Measurements from ENCODE around the gene SPEG. TPM values are rescaled to one million over a fixed set of nuclear protein-coding genes. Genes with fewer than 3 reads are reported as not detected.
A peak's percentile ranks its signal among the peaks of the same experiment; 100 is the strongest.

SPEG gene
- total RNA-seq, 2 donors from 2014 or later: 0.79 to 1.7 TPM

GRCh38 chr2:219489315-219489714 lies 54.7 kb downstream of the SPEG start:
- H3K4me3 Mint-ChIP-seq: no peak overlapping the region
- no peaks in the 10 kb centered on the region for H3K9me3 Mint-ChIP-seq
- no peak for ATAC-seq (replicated peaks)
- peaks cover 32% of the 10 kb centered on the region for H3K27me3 Mint-ChIP-seq
- no peak overlapping the region for H3K27ac Mint-ChIP-seq
- H3K4me1 Mint-ChIP-seq: no peaks in the 10 kb centered on the region
- H3K36me3 Mint-ChIP-seq (ENCODE audit: low read depth): no peaks in the 10 kb centered on the region

- Mint-ChIP-seq H3K36me3 (ENCODE audit: low read depth) (no peaks in the 10 kb centered on the region), H3K4me3 (no peak overlapping the region), H3K27me3 (peaks cover 40% of the 10 kb centered on the region), H3K27ac (no peak overlapping the region), H3K4me1 (no peaks in the 10 kb centered on the region), H3K9me3 (no peaks in the 10 kb centered on the region)
- no peak for ATAC-seq (replicated peaks)
These were observed 55.5 kb downstream of the SPEG start for GRCh38 chr2:219490186-219490585.

- ATAC-seq (replicated peaks): no peak
- peaks cover 38% of the 10 kb centered on the region for H3K27me3 Mint-ChIP-seq
- no peaks in the 10 kb centered on the region for H3K9me3 Mint-ChIP-seq
- no peaks in the 10 kb centered on the region for H3K36me3 Mint-ChIP-seq (ENCODE audit: low read depth)
- no peak overlapping the region for H3K27ac Mint-ChIP-seq
- H3K4me1 Mint-ChIP-seq: no peaks in the 10 kb centered on the region
- H3K4me3 Mint-ChIP-seq: no peak overlapping the region
These were observed 56.0 kb downstream of the SPEG start for GRCh38 chr2:219490600-219491130.

DNA sequence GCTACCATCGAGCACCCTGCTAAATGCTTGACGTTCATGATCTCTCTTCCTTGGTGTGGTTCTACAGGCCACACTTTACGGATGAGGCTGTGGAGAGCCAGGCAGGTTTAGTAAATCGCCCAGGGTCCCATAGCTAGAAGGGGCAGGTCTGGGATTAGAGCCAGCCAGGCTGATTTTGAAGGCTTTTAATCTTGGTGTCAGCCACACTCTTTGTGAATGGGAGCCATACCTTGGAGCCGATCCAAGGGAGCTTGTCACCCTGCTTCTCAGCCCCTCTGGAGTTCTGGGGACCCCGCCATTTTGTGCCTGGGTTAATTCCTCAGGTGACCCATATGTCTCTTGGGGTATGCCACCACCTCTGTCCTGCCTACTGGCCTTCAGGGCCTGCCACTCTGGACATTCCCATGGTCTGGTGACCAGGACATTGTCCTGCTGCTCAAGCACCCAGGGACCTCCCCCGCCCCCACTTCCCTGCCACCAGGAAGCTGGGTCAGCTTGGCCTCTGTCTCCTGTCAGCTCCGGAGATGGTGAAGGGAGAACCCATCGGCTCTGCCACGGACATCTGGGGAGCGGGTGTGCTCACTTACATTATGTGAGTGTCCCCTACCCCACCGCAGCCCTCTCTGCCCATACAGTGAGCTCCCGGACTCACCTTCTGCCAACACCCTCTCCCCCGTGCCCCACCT lies 56.8 kb downstream of the SPEG start:
- H3K9me3 Mint-ChIP-seq: no peaks in the 10 kb centered on the region
- H3K27ac Mint-ChIP-seq: no peak overlapping the region
- no peak for ATAC-seq (replicated peaks)
- no peaks in the 10 kb centered on the region for H3K4me1 Mint-ChIP-seq
- no peaks in the 10 kb centered on the region for H3K36me3 Mint-ChIP-seq (ENCODE audit: low read depth)
- H3K4me3 Mint-ChIP-seq: no peak overlapping the region
- peaks cover 35% of the 10 kb centered on the region for H3K27me3 Mint-ChIP-seq

GRCh38 chr2:219492575-219492974 lies 57.9 kb downstream of the SPEG start:
- H3K4me1 Mint-ChIP-seq: no peaks in the 10 kb centered on the region
- H3K27me3 Mint-ChIP-seq: peaks cover 36% of the 10 kb centered on the region
- no peak overlapping the region for H3K27ac Mint-ChIP-seq
- no peak overlapping the region for H3K4me3 Mint-ChIP-seq
- ATAC-seq (replicated peaks): no peak
- no peaks in the 10 kb centered on the region for H3K36me3 Mint-ChIP-seq (ENCODE audit: low read depth)
- H3K9me3 Mint-ChIP-seq: no peaks in the 10 kb centered on the region

GRCh38 chr2:219493086-219493485 lies 58.4 kb downstream of the SPEG start:
- Mint-ChIP-seq H3K27me3 (peaks cover 34% of the 10 kb centered on the region), H3K4me3 (no peak overlapping the region), H3K4me1 (no peaks in the 10 kb centered on the region), H3K9me3 (no peaks in the 10 kb centered on the region), H3K36me3 (ENCODE audit: low read depth) (peaks cover 2% of the 10 kb centered on the region), H3K27ac (no peak overlapping the region)
- no peak for ATAC-seq (replicated peaks)

GRCh38 chr2:219494952-219495530 lies 60.4 kb downstream of the SPEG start:
- no peak for ATAC-seq (replicated peaks)
- H3K9me3 Mint-ChIP-seq: no peaks in the 10 kb centered on the region
- no peak overlapping the region for H3K27ac Mint-ChIP-seq
- no peak overlapping the region for H3K4me3 Mint-ChIP-seq
- peaks cover 34% of the 10 kb centered on the region for H3K27me3 Mint-ChIP-seq
- peaks cover 10% of the 10 kb centered on the region for H3K36me3 Mint-ChIP-seq (ENCODE audit: low read depth)
- peaks cover 10% of the 10 kb centered on the region for H3K4me1 Mint-ChIP-seq

DNA sequence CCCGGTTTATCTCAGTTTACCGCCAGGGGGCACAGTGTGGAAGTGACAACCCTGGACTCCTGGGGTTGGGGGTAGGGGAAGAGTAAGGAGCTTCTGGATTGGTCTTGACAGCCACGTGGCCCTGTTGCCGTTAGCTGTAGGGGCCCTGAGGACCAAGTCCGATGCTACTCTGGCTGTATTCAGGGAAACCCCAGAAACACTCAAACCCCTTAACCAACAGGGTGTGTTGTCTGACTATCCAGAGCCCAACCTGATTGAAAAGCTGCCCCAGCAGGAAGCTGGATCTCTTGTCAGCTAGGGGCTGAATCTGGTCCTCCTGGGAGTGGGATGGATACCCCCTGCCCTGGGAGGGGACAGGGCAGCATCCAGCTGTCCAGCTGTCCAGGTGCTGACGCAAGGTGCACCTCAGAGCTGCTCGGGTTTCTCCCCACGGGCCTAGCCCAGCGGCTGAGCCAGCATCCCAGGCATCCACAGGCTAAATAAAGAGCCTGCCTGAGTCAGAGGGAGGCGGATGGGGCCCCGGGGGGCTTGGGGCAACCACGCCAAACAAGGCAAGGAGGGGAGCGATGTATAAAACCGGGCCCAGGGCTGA lies 61.0 kb downstream of the SPEG start:
- Mint-ChIP-seq H3K4me3 (no peak overlapping the region), H3K36me3 (ENCODE audit: low read depth) (peaks cover 10% of the 10 kb centered on the region), H3K9me3 (no peaks in the 10 kb centered on the region), H3K4me1 (peaks cover 13% of the 10 kb centered on the region), H3K27me3 (peaks cover 34% of the 10 kb centered on the region), H3K27ac (no peak overlapping the region)
- no peak for ATAC-seq (replicated peaks)

GRCh38 chr2:219496247-219496824 lies 61.7 kb downstream of the SPEG start:
- H3K9me3 Mint-ChIP-seq: no peaks in the 10 kb centered on the region
- no peak overlapping the region for H3K27ac Mint-ChIP-seq
- peaks cover 15% of the 10 kb centered on the region for H3K36me3 Mint-ChIP-seq (ENCODE audit: low read depth)
- H3K4me3 Mint-ChIP-seq: peak overlapping the region; percentile 92
- H3K4me1 Mint-ChIP-seq: peaks cover 14% of the 10 kb centered on the region
- ATAC-seq (replicated peaks): no peak
- H3K27me3 Mint-ChIP-seq: peaks cover 34% of the 10 kb centered on the region

DNA sequence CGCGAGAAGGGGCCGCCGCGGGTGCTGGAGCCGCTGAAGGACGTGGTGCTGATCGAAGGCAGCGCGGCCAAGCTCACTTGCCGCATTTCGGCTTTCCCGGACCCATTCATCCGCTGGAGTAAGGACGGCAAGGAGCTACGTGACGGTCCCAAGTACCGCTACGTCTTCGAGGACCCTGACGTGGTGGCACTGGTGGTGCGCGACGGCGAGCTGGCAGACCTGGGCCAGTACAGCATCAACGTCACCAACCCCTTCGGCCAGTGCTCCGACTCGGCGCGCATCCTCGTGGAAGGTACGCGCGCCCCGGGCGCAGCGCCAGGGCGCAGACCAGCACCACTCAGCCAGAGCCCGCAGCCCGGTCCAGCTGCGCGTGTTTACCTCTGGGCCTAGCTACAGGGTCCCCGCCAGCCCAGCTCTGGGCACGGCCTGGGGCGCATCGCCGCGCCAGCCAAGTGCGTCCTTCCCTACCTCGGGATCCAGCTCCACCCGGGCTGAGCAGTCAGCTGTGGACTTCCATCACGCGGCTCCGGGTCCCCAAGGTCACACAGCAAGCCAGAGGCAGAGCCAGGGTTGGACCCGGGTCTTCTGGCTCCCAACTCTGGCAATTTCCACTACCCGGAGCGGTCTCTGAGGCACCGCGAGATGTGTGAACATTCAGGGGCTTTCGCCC lies 62.3 kb downstream of the SPEG start:
- Mint-ChIP-seq H3K9me3 (no peaks in the 10 kb centered on the region), H3K4me3 (peak overlapping the region; percentile 92), H3K4me1 (peaks cover 17% of the 10 kb centered on the region), H3K27ac (no peak overlapping the region), H3K27me3 (peaks cover 32% of the 10 kb centered on the region), H3K36me3 (ENCODE audit: low read depth) (peaks cover 21% of the 10 kb centered on the region)
- ATAC-seq (replicated peaks): no peak

DNA sequence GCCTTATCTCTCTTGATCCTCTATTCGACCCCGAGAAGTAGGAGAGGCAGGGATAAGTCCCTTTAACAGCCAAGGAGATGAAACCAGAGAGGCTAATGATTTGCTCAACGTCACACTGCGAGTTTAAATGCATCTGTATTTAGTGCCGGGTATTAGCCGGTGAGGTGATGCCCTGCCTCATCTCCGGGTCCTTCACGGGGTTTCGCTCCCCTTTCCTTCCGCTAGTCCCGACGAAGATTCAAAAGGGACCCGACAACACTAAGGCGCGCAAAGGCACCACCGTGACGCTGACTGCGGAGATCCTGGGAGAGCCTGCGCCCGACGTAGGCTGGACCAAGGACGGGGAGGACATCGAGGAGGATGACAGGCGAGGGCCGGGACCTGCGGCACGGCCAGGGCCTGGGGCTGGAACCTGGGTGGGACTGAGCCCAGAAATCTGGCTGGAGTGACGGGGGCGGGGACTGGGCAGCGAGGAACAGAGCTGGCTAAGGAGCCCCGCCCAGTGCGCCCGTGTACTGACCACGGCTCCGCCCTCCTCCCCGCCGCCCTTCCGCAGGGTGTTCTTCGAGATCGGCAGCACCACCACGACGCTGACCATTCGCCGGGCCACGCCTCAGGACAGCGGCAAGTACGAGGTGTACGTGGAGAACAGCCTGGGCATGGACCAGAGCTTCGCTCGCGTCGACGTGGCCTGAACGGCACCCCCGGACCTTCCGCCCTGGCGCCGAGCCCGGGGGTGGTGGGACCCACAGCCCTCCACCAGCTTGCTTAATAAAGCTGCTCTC lies 63.0 kb downstream of the SPEG start:
- peak; percentile 49 for ATAC-seq (replicated peaks)
- H3K4me1 Mint-ChIP-seq: peaks cover 17% of the 10 kb centered on the region
- H3K4me3 Mint-ChIP-seq: peak overlapping the region; percentile 92
- H3K36me3 Mint-ChIP-seq (ENCODE audit: low read depth): peaks cover 28% of the 10 kb centered on the region
- peaks cover 28% of the 10 kb centered on the region for H3K27me3 Mint-ChIP-seq
- H3K27ac Mint-ChIP-seq: peak overlapping the region; percentile 87
- no peaks in the 10 kb centered on the region for H3K9me3 Mint-ChIP-seq

DNA sequence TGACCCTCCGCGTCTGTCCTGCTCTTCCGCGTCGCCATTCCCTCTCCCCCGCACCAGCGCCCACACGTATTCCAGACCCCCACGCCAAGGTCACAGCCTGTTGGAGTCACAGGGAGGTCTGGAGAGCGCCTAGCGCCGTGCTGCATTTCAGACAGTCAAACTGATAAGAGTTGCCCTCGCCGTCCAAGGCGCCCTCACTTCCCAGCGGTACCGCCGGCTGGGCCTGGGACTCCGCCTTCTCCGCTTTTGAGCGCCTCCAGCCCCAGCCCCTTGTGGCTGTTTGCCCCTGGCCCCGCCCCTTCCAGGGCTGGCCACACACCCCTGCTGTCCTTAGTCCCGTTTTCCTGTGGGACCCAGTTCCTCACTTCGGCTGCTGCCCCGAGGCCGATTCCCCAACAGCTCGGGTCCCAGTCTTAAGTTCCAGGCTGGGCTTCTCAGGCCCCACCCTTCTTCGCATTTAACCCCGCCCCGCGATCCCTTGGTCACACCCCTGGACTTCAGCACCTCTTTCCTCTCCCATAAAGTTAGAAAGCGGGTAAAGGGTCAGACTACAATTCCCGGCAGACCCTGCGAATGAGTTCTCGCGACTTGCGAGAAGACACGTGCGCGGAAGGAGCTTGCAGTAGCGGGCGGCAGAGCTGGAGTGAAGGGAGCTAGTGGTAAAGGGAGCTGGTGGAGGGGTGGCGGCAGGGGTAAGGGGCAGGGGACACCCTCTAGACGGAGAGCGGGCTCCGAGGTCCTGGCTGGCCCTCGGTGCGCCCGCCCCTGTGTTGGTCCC lies 63.8 kb downstream of the SPEG start, which contains the start of gene GMPPA:
TSS of gene GMPPA (plus strand) at position 612 of the 778 bp plus-strand sequence. CDS start 1,085 bp downstream, outside the sequence.
- Mint-ChIP-seq H3K4me1 (peaks cover 17% of the 10 kb centered on the region), H3K27ac (peak within 1 kb of the TSS; percentile 87), H3K36me3 (ENCODE audit: low read depth) (peaks cover 36% of the 10 kb centered on the region), H3K27me3 (peaks cover 23% of the 10 kb centered on the region), H3K9me3 (no peaks in the 10 kb centered on the region), H3K4me3 (peak within 1 kb of the TSS; percentile 92)
- peak; percentile 94 for ATAC-seq (replicated peaks)

- Mint-ChIP-seq H3K9me3 (no peaks in the 10 kb centered on the region), H3K36me3 (ENCODE audit: low read depth) (peaks cover 41% of the 10 kb centered on the region), H3K27me3 (peaks cover 20% of the 10 kb centered on the region), H3K4me1 (peaks cover 17% of the 10 kb centered on the region), H3K27ac (peak overlapping the region; percentile 87), H3K4me3 (peak overlapping the region; percentile 92)
- ATAC-seq (replicated peaks): no peak
These were observed 64.3 kb downstream of the SPEG start for GRCh38 chr2:219499058-219499307.
